OCI-LY1 (cell line): ENCODE results near the gene NPAS2.

Experiments
- EZH2 ChIP-seq: fragments of 200-600 bp; sonication (generic), shearing (Covaris generic); IDR thresholded peaks from 2 replicates; pipeline ENCODE4 v1.8.0; 2017; ENCODE audit warnings: borderline replicate concordance, mixed run types, mild to moderate bottlenecking, antibody characterized with exemption, low read length, moderate library complexity, mixed read lengths
- TF ChIP-seq, protein P1 (sequence below): fragments of 200-600 bp; sonication (generic), shearing (Covaris generic); IDR thresholded peaks from 2 replicates; pipeline ENCODE4 v1.5.1; 2017; ENCODE audit warnings: mild to moderate bottlenecking, antibody characterized with exemption, low read length, moderate library complexity, mixed read lengths

DNA sequence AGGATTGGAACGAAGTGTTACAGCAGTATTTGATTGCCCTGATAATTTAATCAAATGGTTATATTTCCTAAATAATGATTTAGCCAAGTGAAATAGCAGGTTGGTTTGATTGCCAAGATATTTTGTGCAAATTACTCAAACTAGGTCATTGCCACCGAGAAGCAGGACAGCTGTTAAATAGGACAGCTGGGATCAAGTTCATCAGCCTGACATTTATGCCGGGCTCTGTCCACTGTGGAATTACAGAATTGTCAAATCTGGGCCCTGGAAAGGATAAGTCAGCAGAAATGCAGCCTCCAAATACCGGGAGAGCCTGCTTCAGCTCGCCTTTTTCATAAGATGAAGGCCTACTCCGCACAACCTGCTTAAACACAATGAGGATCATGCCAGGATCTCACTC lies 108.3 kb downstream of the NPAS2 start:
- TF ChIP-seq, protein P1, sequence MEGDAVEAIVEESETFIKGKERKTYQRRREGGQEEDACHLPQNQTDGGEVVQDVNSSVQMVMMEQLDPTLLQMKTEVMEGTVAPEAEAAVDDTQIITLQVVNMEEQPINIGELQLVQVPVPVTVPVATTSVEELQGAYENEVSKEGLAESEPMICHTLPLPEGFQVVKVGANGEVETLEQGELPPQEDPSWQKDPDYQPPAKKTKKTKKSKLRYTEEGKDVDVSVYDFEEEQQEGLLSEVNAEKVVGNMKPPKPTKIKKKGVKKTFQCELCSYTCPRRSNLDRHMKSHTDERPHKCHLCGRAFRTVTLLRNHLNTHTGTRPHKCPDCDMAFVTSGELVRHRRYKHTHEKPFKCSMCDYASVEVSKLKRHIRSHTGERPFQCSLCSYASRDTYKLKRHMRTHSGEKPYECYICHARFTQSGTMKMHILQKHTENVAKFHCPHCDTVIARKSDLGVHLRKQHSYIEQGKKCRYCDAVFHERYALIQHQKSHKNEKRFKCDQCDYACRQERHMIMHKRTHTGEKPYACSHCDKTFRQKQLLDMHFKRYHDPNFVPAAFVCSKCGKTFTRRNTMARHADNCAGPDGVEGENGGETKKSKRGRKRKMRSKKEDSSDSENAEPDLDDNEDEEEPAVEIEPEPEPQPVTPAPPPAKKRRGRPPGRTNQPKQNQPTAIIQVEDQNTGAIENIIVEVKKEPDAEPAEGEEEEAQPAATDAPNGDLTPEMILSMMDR: no peak
- no peak for TF ChIP-seq EZH2
